WTC11 (cell line): ENCODE data around the gene COA8.

Experiments used
- ESRRA ChIP-seq: sonication (generic); formaldehyde crosslinking; IDR thresholded peaks from 2 replicates; pipeline ENCODE4 v1.8.1; 2022; ENCODE audit warnings: mild to moderate bottlenecking, missing genetic modification reagents, borderline replicate concordance
- SMAD4 ChIP-seq: sonication (generic); formaldehyde crosslinking; IDR thresholded peaks from 2 replicates; pipeline ENCODE4 v1.8.0; 2022; ENCODE audit warnings: mild to moderate bottlenecking, missing genetic modification reagents
- TF ChIP-seq, protein P1 (sequence below): fragments of 200-600 bp; IDR thresholded peaks from 2 replicates; pipeline ENCODE4 v1.8.0; 2022; ENCODE audit warnings: antibody characterized with exemption
- TF ChIP-seq, protein P2 (sequence below): sonication (generic); formaldehyde crosslinking; IDR thresholded peaks from 2 replicates; pipeline ENCODE4 v1.8.1; 2022; ENCODE audit warnings: low read depth, missing genetic modification reagents, borderline replicate concordance

DNA sequence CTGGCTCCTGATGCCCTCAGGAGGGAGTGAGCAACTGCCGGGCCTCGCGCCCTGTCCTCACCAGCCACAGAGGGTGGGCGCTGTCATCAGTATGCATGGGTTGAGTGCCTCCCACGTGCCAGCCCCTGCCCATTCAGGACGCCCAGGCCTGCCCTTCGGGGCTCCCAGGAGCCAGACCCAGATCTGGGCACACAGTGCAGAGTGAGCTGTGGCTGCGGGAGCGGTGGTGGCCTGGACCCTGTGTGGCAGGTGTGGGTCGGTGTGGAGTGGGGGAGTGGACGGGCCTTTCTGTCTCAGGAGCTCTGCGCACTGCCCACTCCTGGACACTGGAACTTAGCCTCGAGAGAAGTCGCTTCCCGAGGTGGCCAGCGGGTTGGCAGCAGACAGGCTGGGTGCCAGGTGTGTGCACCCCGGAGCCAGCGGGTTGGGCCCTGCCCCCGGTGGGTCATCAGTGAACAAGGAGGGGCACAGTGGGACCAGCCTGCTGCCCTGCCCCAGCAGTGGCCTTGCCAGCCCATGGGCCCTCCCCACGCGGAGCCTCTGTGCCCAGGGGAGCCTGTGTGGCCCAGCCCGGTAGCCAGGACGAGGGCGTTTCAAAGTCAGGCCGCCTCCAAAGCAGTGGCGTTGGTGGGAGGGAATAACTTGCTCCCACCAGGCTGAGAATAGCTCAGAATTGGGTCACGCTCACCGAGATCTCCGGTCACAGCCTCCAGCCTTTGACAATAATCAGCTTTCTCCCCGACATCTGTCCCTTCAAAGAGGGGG, 24.3 kb upstream of the COA8 start:
- TF ChIP-seq, protein P1, sequence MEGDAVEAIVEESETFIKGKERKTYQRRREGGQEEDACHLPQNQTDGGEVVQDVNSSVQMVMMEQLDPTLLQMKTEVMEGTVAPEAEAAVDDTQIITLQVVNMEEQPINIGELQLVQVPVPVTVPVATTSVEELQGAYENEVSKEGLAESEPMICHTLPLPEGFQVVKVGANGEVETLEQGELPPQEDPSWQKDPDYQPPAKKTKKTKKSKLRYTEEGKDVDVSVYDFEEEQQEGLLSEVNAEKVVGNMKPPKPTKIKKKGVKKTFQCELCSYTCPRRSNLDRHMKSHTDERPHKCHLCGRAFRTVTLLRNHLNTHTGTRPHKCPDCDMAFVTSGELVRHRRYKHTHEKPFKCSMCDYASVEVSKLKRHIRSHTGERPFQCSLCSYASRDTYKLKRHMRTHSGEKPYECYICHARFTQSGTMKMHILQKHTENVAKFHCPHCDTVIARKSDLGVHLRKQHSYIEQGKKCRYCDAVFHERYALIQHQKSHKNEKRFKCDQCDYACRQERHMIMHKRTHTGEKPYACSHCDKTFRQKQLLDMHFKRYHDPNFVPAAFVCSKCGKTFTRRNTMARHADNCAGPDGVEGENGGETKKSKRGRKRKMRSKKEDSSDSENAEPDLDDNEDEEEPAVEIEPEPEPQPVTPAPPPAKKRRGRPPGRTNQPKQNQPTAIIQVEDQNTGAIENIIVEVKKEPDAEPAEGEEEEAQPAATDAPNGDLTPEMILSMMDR = no peak
- TF ChIP-seq SMAD4 (CRISPR knock-in tag) (no peak), ESRRA (CRISPR knock-in tag) (no peak)
- TF ChIP-seq, protein P2, sequence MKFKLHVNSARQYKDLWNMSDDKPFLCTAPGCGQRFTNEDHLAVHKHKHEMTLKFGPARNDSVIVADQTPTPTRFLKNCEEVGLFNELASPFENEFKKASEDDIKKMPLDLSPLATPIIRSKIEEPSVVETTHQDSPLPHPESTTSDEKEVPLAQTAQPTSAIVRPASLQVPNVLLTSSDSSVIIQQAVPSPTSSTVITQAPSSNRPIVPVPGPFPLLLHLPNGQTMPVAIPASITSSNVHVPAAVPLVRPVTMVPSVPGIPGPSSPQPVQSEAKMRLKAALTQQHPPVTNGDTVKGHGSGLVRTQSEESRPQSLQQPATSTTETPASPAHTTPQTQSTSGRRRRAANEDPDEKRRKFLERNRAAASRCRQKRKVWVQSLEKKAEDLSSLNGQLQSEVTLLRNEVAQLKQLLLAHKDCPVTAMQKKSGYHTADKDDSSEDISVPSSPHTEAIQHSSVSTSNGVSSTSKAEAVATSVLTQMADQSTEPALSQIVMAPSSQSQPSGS (CRISPR knock-in tag) = no peak
